ENCODE data around the gene ABCF2.

ABCF2 gene

DNA sequence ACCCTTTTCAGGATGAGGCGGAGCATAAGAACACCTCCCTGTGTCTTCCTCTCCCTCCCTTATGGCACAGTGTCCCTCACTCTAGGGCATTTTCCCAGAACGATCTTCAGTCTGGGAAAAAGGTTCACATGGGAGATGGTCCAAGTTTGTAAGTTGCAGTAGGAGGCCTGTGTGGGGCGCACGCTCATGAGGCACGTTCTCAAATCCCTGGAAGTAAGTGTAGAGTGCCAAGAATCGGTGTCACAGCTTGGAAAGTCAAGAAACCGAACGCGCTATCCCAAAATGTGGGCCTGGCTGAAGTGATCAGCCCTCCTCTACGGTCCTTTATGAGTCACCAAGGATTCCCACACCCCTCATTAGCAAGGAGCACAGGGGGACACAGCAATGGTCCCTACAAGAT is 45.4 kb upstream of the ABCF2 start:
- H4K20me1 ChIP-seq (ENCODE audit: insufficient read depth, low read length) = no peaks in the 10 kb centered on the region
- H3K36me3 ChIP-seq (ENCODE audit: insufficient read depth, low read length) = no peaks in the 10 kb centered on the region
- no peaks in the 10 kb centered on the region for H3K79me2 ChIP-seq (ENCODE audit: insufficient read depth, low read length)
- peaks cover 8% of the 10 kb centered on the region for H3K4me1 ChIP-seq (ENCODE audit: insufficient read depth, low read length, severe bottlenecking)
- H3K9me3 ChIP-seq (ENCODE audit: low read length) = no peaks in the 10 kb centered on the region
- no peak for TF ChIP-seq EZH2 (IDR thresholded peaks at IDR 0.05; ENCODE audit: borderline replicate concordance, low read length)
- TF ChIP-seq, protein P1, sequence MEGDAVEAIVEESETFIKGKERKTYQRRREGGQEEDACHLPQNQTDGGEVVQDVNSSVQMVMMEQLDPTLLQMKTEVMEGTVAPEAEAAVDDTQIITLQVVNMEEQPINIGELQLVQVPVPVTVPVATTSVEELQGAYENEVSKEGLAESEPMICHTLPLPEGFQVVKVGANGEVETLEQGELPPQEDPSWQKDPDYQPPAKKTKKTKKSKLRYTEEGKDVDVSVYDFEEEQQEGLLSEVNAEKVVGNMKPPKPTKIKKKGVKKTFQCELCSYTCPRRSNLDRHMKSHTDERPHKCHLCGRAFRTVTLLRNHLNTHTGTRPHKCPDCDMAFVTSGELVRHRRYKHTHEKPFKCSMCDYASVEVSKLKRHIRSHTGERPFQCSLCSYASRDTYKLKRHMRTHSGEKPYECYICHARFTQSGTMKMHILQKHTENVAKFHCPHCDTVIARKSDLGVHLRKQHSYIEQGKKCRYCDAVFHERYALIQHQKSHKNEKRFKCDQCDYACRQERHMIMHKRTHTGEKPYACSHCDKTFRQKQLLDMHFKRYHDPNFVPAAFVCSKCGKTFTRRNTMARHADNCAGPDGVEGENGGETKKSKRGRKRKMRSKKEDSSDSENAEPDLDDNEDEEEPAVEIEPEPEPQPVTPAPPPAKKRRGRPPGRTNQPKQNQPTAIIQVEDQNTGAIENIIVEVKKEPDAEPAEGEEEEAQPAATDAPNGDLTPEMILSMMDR (IDR thresholded peaks at IDR 0.05; ENCODE audit: low read length) = no peak
- peaks cover 14% of the 10 kb centered on the region for H3K27me3 ChIP-seq (ENCODE audit: insufficient read depth, low read length)
- no peak overlapping the region for H3K4me2 ChIP-seq (ENCODE audit: low read length)
- H3K27ac ChIP-seq (ENCODE audit: low read depth, low read length, poor library complexity, severe bottlenecking) = no peak overlapping the region
- H3K9ac ChIP-seq (ENCODE audit: low read length) = no peak overlapping the region
- H3K4me3 ChIP-seq (ENCODE audit: low read depth, low read length, poor library complexity, severe bottlenecking) = no peak overlapping the region
- H3F3A ChIP-seq (ENCODE audit: insufficient read depth, low read length) = no peaks in the 10 kb centered on the region
- H2AFZ ChIP-seq (ENCODE audit: low read length) = no peak overlapping the region
- no peaks in the 10 kb centered on the region for H3K9me2 ChIP-seq (ENCODE audit: low read depth, low read length)

DNA sequence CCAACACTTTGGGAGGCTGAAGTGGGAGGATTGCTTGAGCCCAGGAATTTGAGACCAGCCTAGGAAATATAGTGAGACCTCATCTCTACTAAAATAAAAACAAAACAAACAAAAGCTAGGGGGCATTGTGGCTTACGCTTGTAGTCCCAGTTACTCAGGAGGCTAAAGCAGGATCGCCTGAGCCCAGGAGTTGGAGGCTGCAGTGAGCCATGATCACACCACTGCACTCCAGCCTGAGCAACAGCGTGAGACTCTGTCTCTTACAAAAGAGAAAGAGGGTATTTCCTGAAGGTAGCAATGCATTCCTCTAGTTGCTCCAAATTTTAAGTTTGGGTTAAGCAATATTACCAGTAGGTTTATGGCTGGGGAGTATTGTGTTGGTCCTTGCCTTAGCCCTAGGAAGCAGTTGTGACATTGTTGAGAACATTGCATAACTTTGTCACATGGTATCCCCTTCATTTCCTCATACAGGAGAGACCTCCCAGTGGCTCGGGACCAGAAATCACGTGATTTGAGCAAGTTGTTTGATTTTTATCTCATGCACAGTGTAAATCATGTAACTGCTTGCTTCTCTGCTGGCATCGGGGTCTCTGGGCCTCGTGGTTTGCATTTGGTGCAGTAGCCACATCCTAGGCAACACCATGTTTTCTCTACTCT is 44.8 kb upstream of the ABCF2 start:
- H3K9me3 ChIP-seq (ENCODE audit: low read length) = no peaks in the 10 kb centered on the region
- H3K9me2 ChIP-seq (ENCODE audit: low read depth, low read length) = no peaks in the 10 kb centered on the region
- no peak overlapping the region for H2AFZ ChIP-seq (ENCODE audit: low read length)
- H3K36me3 ChIP-seq (ENCODE audit: insufficient read depth, low read length) = no peaks in the 10 kb centered on the region
- no peaks in the 10 kb centered on the region for H4K20me1 ChIP-seq (ENCODE audit: insufficient read depth, low read length)
- H3K27ac ChIP-seq (ENCODE audit: low read depth, low read length, poor library complexity, severe bottlenecking) = no peak overlapping the region
- no peaks in the 10 kb centered on the region for H3F3A ChIP-seq (ENCODE audit: insufficient read depth, low read length)
- no peaks in the 10 kb centered on the region for H3K79me2 ChIP-seq (ENCODE audit: insufficient read depth, low read length)
- peaks cover 14% of the 10 kb centered on the region for H3K27me3 ChIP-seq (ENCODE audit: insufficient read depth, low read length)
- no peak for TF ChIP-seq EZH2 (IDR thresholded peaks at IDR 0.05; ENCODE audit: borderline replicate concordance, low read length)
- TF ChIP-seq, protein P1 (IDR thresholded peaks at IDR 0.05; ENCODE audit: low read length) = no peak
- no peak overlapping the region for H3K4me2 ChIP-seq (ENCODE audit: low read length)
- no peak overlapping the region for H3K4me3 ChIP-seq (ENCODE audit: low read depth, low read length, poor library complexity, severe bottlenecking)
- H3K9ac ChIP-seq (ENCODE audit: low read length) = no peak overlapping the region
- peaks cover 5% of the 10 kb centered on the region for H3K4me1 ChIP-seq (ENCODE audit: insufficient read depth, low read length, severe bottlenecking)

DNA sequence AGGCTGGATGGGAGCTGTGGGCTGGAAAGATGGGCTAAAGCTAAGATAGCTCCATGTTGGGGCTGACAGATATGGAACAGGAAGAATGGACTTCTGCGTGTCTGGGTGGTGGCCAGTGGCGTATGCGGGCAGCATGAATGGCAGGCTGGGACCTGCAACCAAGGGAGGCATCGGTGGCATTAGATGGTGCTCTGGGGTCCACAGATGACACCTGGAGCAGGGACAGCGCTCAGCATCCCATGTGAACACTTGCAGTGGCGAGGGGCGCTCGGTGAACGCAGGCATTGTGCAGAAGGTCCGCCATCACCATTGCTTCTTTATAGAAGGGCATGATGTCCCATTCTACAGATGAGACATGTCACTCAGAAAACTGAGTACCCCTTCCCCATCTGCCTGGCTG is 42.5 kb upstream of the ABCF2 start:
- no peaks in the 10 kb centered on the region for H3K4me1 ChIP-seq (ENCODE audit: insufficient read depth, low read length, severe bottlenecking)
- H4K20me1 ChIP-seq (ENCODE audit: insufficient read depth, low read length) = no peaks in the 10 kb centered on the region
- no peaks in the 10 kb centered on the region for H3K36me3 ChIP-seq (ENCODE audit: insufficient read depth, low read length)
- no peaks in the 10 kb centered on the region for H3F3A ChIP-seq (ENCODE audit: insufficient read depth, low read length)
- no peaks in the 10 kb centered on the region for H3K9me2 ChIP-seq (ENCODE audit: low read depth, low read length)
- no peak for TF ChIP-seq EZH2 (IDR thresholded peaks at IDR 0.05; ENCODE audit: borderline replicate concordance, low read length)
- no peak overlapping the region for H3K27ac ChIP-seq (ENCODE audit: low read depth, low read length, poor library complexity, severe bottlenecking)
- no peak overlapping the region for H3K4me3 ChIP-seq (ENCODE audit: low read depth, low read length, poor library complexity, severe bottlenecking)
- H3K79me2 ChIP-seq (ENCODE audit: insufficient read depth, low read length) = no peaks in the 10 kb centered on the region
- H3K27me3 ChIP-seq (ENCODE audit: insufficient read depth, low read length) = peaks cover 24% of the 10 kb centered on the region
- H2AFZ ChIP-seq (ENCODE audit: low read length) = no peak overlapping the region
- no peak overlapping the region for H3K4me2 ChIP-seq (ENCODE audit: low read length)
- no peaks in the 10 kb centered on the region for H3K9me3 ChIP-seq (ENCODE audit: low read length)
- H3K9ac ChIP-seq (ENCODE audit: low read length) = no peak overlapping the region

DNA sequence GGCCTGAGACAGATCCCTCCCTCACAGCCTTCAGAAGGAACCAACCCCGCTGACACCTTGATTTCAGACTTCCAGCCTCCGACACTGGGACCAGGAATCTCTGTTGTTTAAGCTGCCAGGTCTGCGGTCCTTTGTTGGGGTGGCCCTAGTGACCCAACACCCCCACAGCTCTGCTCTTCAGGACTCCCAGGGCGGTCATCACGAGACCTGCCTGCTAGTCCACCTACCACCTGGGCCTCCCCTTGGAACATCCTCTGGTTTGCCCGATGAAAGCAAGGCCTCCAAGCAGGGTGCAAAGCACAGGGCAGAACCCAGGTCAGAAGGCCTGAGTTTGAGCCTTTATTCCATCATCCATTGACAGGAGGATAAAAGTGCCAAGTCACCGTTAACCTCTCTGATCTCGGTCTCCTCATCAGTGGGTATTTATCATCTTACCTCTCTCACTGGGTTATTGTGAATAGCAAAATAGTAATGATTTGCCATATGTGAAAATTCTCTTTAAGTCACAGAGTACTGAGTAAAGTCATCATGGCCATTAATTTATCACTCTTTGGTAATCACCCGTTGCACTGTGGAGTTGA is 38.4 kb upstream of the ABCF2 start:
- Histone ChIP-seq H3K27me3 (ENCODE audit: insufficient read depth, low read length) (peaks cover 29% of the 10 kb centered on the region), H2AFZ (ENCODE audit: low read length) (no peak overlapping the region), H3K4me1 (ENCODE audit: insufficient read depth, low read length, severe bottlenecking) (no peaks in the 10 kb centered on the region), H3K36me3 (ENCODE audit: insufficient read depth, low read length) (no peaks in the 10 kb centered on the region), H3K9me2 (ENCODE audit: low read depth, low read length) (no peaks in the 10 kb centered on the region), H3K79me2 (ENCODE audit: insufficient read depth, low read length) (no peaks in the 10 kb centered on the region), H3K4me2 (ENCODE audit: low read length) (no peak overlapping the region), H3K27ac (ENCODE audit: low read depth, low read length, poor library complexity, severe bottlenecking) (no peak overlapping the region), H3F3A (ENCODE audit: insufficient read depth, low read length) (no peaks in the 10 kb centered on the region), H3K9ac (ENCODE audit: low read length) (no peak overlapping the region), H4K20me1 (ENCODE audit: insufficient read depth, low read length) (no peaks in the 10 kb centered on the region), H3K4me3 (ENCODE audit: low read depth, low read length, poor library complexity, severe bottlenecking) (no peak overlapping the region), H3K9me3 (ENCODE audit: low read length) (no peaks in the 10 kb centered on the region)
- TF ChIP-seq EZH2 (IDR thresholded peaks at IDR 0.05; ENCODE audit: borderline replicate concordance, low read length) = no peak
- TF ChIP-seq, protein P1 (IDR thresholded peaks at IDR 0.05; ENCODE audit: low read length) = no peak
